OCI-LY3 (cell line): ENCODE measurements around the gene LTBP4.

Source experiments
- H2AFZ ChIP-seq: fragments of 200-600, 300-600 bp; shearing (Covaris generic); 2 replicates; pipeline ENCODE4 v1.6.0; 2014; ENCODE audit warnings: antibody characterized with exemption, low read depth, low read length
- H3K27ac ChIP-seq: fragments of 200-600, 300-600 bp; sonication (generic); 2 replicates; pipeline ENCODE4 v1.5.1; 2014; ENCODE audit warnings: mild to moderate bottlenecking, low read length, moderate library complexity, mixed read lengths
- H3K27me3 ChIP-seq: fragments of 200-600, 300-600 bp; sonication (generic); 2 replicates; pipeline ENCODE4 v1.6.1; 2014; ENCODE audit warnings: low read depth, low read length, mixed read lengths
- H3K36me3 ChIP-seq: fragments of 200-600, 300-600 bp; sonication (generic); replicated peaks from 2 replicates; pipeline ENCODE3; 2014; ENCODE audit warnings: low read depth, low read length, mixed read lengths
- H3K4me1 ChIP-seq: fragments of 300-600, 200-600 bp; sonication (generic); 2 replicates; pipeline ENCODE4 v1.6.1; 2014; ENCODE audit warnings: low read length, mixed read lengths
- H3K4me2 ChIP-seq: fragments of 200-600, 300-600 bp; sonication (generic); 2 replicates; pipeline ENCODE4 v1.6.1; 2014; ENCODE audit warnings: low read length, mixed read lengths
- H3K4me3 ChIP-seq: fragments of 300-600, 200-600 bp; sonication (generic); 2 replicates; pipeline ENCODE4 v1.5.1; 2014; ENCODE audit warnings: antibody characterized with exemption, mild to moderate bottlenecking, low read length, moderate library complexity
- H3K79me2 ChIP-seq: fragments of 300-600, 200-600 bp; shearing (Covaris generic); 2 replicates; pipeline ENCODE4 v1.6.1; 2014; ENCODE audit warnings: mild to moderate bottlenecking, low read length, mixed read lengths
- H3K9ac ChIP-seq: fragments of 300-600, 200-600 bp; shearing (Covaris generic); 2 replicates; pipeline ENCODE4 v1.6.0; 2014; ENCODE audit warnings: mild to moderate bottlenecking, low read length, moderate library complexity
- H3K9me3 ChIP-seq: fragments of 200-600, 300-600 bp; shearing (Covaris generic); 2 replicates; pipeline ENCODE4 v1.6.1; 2014; ENCODE audit warnings: low read length, mixed read lengths; ENCODE audit not compliant: insufficient read depth
- H4K20me1 ChIP-seq: fragments of 200-600, 300-600 bp; sonication (generic); 2 replicates; pipeline ENCODE4 v1.6.1; 2016; ENCODE audit warnings: low read length, mixed read lengths; ENCODE audit not compliant: insufficient read depth
- EZH2phosphoT487 ChIP-seq: fragments of 200-600 bp; shearing (Covaris generic); IDR thresholded peaks from 2 replicates; pipeline ENCODE4 v1.6.1; 2018; ENCODE audit warnings: antibody characterized with exemption, mixed run types, low read depth
- TF ChIP-seq, protein P1 (sequence below): fragments of 200-600, 300-600 bp; sonication (generic); IDR thresholded peaks from 2 replicates; pipeline ENCODE4 v1.5.1; 2014; ENCODE audit warnings: antibody characterized with exemption, low read length, low read depth

The LTBP4 gene

DNA sequence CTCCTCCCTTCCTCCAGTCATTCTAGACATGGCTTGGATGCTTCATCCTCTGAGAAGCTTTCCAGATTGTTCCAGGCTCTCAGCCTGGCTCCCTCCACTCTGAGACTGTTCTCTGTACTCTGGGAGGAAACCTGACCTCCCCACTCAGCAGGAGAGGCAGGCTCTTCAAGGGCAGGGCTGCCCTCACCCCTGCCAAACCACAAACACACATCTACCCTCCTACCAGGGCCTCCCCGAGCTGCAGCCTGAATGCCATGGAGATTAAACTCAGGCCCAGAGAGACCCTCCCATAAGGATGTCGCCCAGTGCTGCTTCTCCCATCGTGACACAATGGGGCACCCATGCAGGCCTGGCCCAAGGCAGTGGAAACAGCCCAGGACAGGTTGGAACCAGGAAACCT is 73.1 kb downstream of the LTBP4 start:
- no peaks in the 10 kb centered on the region for H4K20me1 ChIP-seq
- no peak overlapping the region for H3K27ac ChIP-seq
- H3K4me3 ChIP-seq, result no peak overlapping the region
- no peaks in the 10 kb centered on the region for H3K79me2 ChIP-seq
- peaks cover 4% of the 10 kb centered on the region for H3K36me3 ChIP-seq
- no peak overlapping the region for H3K9ac ChIP-seq
- no peak overlapping the region for H2AFZ ChIP-seq
- H3K4me1 ChIP-seq, result no peaks in the 10 kb centered on the region
- no peaks in the 10 kb centered on the region for H3K27me3 ChIP-seq
- H3K9me3 ChIP-seq, result no peaks in the 10 kb centered on the region
- H3K4me2 ChIP-seq, result no peak overlapping the region
- TF ChIP-seq EZH2phosphoT487, result no peak
- TF ChIP-seq, protein P1, sequence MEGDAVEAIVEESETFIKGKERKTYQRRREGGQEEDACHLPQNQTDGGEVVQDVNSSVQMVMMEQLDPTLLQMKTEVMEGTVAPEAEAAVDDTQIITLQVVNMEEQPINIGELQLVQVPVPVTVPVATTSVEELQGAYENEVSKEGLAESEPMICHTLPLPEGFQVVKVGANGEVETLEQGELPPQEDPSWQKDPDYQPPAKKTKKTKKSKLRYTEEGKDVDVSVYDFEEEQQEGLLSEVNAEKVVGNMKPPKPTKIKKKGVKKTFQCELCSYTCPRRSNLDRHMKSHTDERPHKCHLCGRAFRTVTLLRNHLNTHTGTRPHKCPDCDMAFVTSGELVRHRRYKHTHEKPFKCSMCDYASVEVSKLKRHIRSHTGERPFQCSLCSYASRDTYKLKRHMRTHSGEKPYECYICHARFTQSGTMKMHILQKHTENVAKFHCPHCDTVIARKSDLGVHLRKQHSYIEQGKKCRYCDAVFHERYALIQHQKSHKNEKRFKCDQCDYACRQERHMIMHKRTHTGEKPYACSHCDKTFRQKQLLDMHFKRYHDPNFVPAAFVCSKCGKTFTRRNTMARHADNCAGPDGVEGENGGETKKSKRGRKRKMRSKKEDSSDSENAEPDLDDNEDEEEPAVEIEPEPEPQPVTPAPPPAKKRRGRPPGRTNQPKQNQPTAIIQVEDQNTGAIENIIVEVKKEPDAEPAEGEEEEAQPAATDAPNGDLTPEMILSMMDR, result no peak

DNA sequence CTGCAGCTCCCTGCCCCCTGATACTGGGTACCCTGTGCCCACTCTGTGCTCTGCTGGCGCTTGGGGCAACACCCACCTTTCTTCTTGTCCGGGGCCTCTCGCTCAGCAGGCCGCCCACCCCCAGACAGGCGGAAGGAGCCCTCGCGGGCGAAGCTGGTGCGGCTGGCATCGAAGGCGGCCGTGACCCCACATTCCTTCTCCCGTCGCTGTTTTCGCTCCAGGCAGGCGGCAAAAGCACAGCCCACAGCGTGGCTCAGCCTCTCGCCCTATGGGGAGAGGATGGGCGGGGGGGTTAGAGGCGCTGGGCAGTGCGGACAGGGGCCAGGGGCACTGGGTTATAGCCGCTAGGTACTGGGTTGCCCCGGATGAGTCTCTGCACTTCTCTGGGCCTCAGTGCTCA is 76.0 kb downstream of the LTBP4 start:
- TF ChIP-seq, protein P1, result no peak
- TF ChIP-seq EZH2phosphoT487, result no peak
- H3K27me3 ChIP-seq, result no peaks in the 10 kb centered on the region
- no peaks in the 10 kb centered on the region for H4K20me1 ChIP-seq
- no peaks in the 10 kb centered on the region for H3K36me3 ChIP-seq
- no peaks in the 10 kb centered on the region for H3K9me3 ChIP-seq
- H3K4me2 ChIP-seq, result no peak overlapping the region
- H3K4me1 ChIP-seq, result no peaks in the 10 kb centered on the region
- H3K4me3 ChIP-seq, result no peak overlapping the region
- H3K27ac ChIP-seq, result no peak overlapping the region
- H3K9ac ChIP-seq, result no peak overlapping the region
- H3K79me2 ChIP-seq, result no peaks in the 10 kb centered on the region
- no peak overlapping the region for H2AFZ ChIP-seq
